RPMI7951 (cell line): Measurements from ENCODE around the gene C16orf96. TPM values are rescaled to one million over a fixed set of nuclear protein-coding genes. Genes with fewer than 3 reads are reported as not detected.

ENCODE experiments used
- DNase-seq: peaks from one replicate; pipeline ENCODE4 v3.0.0-alpha.2; 2012; ENCODE audit warnings: low read depth
- total RNA-seq: library from RNA; depleted of rRNA; stranded (reverse); fragments of >200 nt; shearing (Covaris generic); gene quantifications from 2 replicates; pipeline ENCODE4 v1.2.3, GENCODE V29; 2014

Gene C16orf96
- total RNA-seq, 1 experiment from 2014 or later = not detected

DNA sequence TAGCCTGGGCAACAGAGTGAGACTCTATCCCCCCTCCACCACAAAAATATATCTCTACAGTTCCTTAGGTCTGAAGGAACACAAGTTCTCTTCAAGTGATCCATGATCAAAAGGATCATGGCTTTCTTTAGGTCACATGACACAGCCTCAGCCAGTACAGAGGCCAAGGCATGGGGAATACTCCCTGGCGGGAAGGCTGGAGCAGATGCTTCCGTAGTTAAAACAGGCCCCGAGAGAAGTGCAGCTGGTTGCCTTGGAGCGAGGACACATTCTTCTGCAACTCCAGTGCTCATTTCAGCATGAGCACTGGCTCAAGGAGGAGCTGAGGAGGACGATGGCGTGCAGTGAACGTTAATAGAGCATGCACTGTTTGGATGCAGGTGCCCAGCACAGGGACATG is 31.1 kb upstream of the C16orf96 start:
- DNase-seq = no peak

DNA sequence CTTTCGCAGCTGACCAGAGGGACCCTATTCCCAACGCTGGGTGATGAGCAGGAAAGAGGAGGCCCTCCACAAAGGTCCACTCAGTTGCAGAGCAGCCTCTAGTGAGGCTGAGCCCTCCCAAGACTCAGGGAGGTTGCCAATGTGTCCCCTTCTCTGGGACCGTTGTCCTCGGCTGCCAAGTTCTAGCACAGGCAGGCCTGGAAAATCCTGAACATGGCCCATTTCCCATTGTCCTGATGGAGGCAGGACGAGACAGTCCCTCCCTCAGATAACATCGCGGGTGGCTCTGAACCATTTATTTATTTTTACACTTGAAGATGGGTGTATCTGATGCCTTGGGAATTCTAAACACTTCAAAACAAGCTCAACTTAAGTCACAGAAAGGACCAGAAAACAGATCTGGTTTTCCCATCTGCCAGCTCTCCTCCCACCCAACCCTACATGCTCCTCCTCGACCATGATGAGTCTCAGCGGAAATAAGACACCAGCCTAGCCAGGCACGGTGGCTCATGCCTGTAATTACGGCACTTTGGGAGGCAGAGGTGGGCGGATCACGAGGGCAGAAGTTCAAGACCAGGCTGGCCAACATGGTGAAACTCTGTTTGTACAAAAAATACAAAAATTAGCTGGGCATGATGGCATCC is 30.4 kb upstream of the C16orf96 start:
- DNase-seq = no peak

DNA sequence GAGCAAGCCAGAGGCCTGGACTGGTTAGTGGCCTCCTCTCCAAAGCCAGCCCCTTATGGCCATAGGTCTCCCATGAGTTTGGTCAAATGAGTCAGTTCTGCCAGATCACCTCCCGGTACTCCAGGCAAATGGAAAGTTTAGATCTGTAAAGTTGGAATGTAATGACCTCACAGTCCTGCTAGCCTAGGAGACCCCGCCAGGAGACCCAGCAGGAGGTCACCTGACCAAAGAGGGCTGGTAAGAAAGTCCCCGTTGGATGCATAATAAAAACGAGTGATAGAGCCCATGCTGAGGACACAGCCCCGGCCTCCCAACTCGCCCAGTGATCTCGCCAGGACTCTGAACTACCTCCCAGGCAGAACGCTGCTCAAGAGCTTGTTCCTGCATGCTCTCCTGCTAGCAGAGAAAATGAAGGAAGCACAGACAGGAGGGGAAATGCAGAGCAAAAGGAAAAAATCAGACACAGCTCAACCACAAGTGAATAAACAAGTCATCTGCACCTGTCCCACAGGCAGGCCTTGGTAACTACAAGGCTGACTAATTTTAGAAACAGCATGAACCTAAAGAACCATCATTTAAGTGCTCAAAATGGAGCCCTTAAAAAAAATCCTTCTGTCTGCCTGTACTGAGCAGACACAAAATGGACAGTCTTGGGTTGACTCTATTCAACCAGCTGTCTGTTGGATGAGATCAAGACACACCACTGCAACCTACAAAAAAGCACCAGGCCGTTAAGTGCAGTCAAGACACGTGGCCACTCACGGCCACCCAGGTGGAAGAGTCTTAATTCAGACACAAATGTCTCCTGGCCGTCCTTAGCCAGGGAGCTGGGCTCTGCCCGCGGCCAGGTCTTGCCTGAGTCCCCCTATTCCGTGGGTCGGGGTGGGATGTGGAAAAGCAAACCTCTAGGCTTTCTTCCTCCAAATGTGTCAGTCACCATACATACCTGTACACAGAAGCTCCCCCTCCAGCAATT is 26.8 kb upstream of the C16orf96 start:
- DNase-seq = no peak

DNA sequence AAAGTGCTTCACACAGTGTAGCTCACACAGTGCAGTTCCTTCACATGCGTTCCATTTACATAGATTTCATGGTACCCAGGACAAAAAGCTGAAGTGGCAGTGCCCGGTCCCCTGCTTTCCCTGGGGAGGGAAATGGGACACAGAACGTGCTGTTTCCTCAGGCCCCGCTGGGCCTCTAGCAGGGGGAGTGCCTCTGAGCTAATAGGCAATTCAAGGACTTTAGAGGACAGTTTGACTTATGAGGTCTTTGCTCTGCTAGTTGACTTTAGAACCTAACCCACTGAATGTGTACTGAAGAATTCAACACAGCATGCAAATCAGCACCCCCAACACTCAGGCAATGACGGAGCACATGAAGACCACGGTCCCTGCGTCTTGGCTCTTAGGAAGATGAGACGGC is 24.3 kb upstream of the C16orf96 start:
- no peak for DNase-seq

- no peak for DNase-seq
Observed at GRCh38 chr16:4532238-4532637, 23.9 kb upstream of the C16orf96 start.

- no peak for DNase-seq
Observed at GRCh38 chr16:4533490-4533889, 22.6 kb upstream of the C16orf96 start.

- no peak for DNase-seq
Observed at GRCh38 chr16:4534151-4534790, 21.9 kb upstream of the C16orf96 start.

DNA sequence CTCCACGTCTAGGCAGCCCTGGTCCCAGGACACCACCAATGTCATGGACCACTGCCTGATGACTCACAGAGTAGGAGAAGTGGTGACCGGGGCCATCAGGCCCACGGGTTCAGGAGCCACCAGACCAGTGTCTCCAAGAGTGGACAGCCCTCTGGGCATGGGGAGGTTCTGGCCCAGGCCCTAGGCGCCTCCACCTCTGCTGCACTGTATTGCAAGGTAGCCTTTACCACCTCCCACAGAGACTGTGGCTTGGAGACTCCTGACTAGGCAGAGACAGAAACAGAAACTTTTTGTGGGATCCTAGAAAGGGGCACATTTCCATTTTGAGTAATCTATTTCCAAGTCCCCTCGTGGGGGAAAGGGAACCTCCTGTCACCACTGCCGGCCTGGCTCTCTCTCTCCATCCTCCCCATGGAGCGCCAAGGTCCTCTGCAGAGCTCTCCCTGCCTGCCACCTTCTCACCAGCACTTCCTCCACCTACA is 20.5 kb upstream of the C16orf96 start:
- no peak for DNase-seq

DNA sequence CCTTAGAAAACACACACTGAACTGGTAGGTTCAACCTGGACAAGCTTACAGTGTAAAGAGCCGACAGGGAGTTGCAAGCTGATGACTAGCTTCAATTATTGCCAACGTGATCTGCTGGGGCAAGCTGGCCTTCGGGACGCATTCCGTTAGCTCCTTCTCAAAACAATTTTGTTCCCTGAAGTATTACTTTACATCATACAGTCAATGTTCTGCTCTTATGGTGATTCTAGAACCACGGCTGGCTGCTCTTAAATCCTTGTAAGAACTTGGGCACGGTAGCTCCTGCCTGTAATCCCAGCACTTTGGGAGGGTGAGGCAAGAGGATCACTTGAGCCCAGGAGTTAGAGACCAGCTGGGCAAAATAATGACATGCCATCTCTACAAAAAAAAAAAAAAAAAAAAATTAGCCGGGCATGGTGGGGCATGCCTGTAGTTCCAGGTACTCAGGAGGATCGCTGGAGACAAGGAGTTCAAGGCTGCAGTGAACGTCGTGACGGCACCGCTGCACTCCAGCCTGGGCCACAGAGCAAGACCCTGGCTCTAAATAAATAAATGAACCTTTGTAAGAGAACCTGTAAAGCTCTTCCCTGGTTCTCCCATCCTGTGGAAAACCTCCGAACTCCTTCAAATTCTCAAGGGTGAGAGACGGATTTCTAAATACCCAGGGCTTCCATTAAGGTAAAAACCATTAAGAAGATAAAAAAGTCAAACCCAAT is 19.6 kb upstream of the C16orf96 start:
- no peak for DNase-seq

GRCh38 chr16:4537376-4538343 is 18.5 kb upstream of the C16orf96 start:
- DNase-seq = no peak

- peak; percentile 84 for DNase-seq
Observed at GRCh38 chr16:4538350-4539235, 17.5 kb upstream of the C16orf96 start, which contains the start of gene CDIP1. Gene CDIP1, minus strand, starts transcription at chr16:4538773. Its CDS starts 24,643 bp downstream, at chr16:4514130.

- DNase-seq = no peak
Observed at GRCh38 chr16:4539716-4540284, 16.3 kb upstream of the C16orf96 start.

GRCh38 chr16:4544473-4544872 is 11.7 kb upstream of the C16orf96 start:
- DNase-seq = no peak

- no peak for DNase-seq
Observed at GRCh38 chr16:4548124-4548523, 8.0 kb upstream of the C16orf96 start.

DNA sequence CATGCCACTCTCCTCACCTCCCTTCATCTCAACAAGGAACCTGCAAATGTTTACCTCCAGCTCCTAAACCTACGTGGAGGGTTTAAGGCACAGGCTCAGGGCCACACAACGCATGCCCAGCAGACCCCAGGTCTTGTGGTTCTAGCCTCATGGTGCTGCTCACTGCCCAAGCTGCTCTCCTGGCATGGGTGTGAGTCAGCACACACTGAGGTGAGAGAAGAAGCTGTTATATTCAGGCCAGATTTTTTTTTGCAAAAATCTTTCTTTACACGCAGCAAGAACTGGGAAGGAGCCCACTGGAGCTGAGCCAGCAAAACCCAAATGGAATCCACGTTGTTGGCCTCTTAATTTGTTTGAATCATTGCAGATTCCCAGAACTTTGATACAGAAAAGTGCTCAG is 5.5 kb upstream of the C16orf96 start:
- no peak for DNase-seq

DNA sequence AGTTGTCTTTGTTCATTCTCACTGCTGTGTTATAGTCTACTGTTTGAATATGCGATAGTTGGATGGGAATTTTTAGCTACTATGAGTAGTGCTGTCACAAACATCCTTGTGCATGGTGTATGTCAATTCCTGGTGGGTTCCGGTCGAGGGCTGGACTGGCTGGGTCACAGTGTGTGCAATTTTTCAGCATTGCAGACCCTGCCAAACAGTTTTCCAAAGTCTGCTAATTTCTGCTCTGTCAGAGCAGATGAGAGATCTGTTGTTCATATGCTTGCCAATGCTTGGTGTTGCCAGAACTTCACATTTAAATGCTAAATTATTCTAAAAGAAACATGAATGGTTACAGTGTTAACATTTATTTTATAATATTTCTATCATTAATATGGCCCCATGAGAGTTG is 3.6 kb upstream of the C16orf96 start:
- DNase-seq = no peak

DNA sequence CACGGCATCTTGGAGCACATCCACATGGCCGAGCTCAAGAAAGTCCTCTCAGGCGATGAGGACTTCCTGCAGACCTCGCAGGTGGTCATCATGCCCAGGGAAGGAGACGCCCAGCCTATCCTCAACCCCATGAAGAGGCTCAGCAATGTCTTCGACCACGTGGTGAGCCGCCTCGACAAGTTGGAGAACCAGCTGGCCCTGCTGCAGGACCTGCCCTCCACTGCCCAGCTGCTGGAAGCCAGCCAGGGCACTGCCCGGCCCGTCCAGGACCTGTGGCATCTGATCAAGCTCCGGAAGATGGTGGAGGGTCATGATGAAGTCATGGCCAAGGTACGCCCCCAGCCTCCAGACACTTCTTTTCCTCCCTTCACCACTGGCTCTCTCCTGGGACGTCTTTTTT is 440 bp downstream of the C16orf96 start:
- DNase-seq = no peak

GRCh38 chr16:4557973-4558372 is 1.8 kb downstream of the C16orf96 start:
- DNase-seq = no peak

DNA sequence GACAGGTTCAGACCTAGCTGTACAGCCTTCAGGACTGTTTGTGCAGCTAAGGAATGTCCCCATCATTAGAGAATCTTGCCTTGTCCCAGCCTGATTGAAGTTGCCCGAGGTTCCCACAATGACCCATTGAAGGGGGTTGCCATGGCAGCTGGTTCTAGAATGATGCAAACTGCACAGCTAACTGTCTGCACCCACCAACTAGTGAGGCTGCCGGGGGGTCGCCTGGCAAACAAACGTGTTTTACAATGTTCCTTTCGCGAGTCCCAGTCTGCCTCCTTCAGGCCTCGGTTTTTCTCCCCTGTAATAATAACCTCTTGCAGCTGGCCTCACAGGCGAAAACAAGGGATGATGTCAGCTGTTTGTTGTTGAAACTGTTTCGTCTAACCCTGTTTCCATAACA is 5.5 kb downstream of the C16orf96 start:
- DNase-seq = no peak
